Measurements from ENCODE around the gene DUSP8. TPM values are rescaled to one million over a fixed set of nuclear protein-coding genes. Genes with fewer than 3 reads are reported as not detected.
"Not testable (repeated sequence)": the region's sequence is repeated elsewhere in the genome, so short reads cannot be mapped to it uniquely, and the experiment has no call there.

Gene DUSP8
- total RNA-seq, 4 donors from 2014 or later = 13.3 to 31.8 (median 19.8) TPM

DNA sequence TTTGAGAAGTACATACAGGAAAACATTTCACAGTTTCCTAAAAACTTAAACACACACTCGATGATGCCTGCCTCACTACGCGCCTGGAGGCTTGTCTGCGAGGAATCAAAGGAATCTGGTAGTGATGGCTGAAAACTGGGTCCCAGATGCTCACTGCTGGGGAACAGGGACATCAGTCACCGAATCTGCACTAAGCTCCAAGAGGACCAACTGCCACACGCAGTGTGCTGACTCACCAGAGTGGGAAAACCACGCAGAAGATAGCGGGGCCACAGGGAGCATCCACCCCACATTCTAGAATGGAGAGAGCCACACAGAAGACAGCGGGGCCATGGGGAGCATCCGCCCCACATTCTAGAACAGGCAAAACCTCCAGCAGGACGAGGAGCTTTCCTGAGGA is 61.1 kb downstream of the DUSP8 start:
- no peaks in the 10 kb centered on the region for H3K27me3 ChIP-seq
- H3K36me3 ChIP-seq = no peaks in the 10 kb centered on the region
- intact Hi-C loops (cut with DNase I; ENCODE audit: low total_unique reads) (loop anchor here (10.0 kb wide), 1 partner anchor 206 kb away; the partner anchor contains the start of gene TOLLIP), in situ Hi-C loops (cut with MboI; ENCODE audit: low pct_ligation_motif_present in 1 of 4, low pct_unique_long_range_greater_than_20kb in 1 of 4, low sequenced_read_pairs in 3 of 4) (loop anchor here in 3 of 4 donors (25.0 kb wide), 3 partner anchors 224 to 624 kb away; partner anchors contain the start of gene MUC5B (in 2 of the 3))
- no peak overlapping the region for H3K27ac ChIP-seq
- WGBS, 2 donors (ENCODE audit: low coverage in 1 of 2) = 71% methylated on average over 11 of the region's 11 CpGs; no CpG with 5 or more reads in 1 of the 2 donors
- TF ChIP-seq CTCF (IDR thresholded peaks at IDR 0.05) (no peak), POLR2AphosphoS5 (IDR thresholded peaks at IDR 0.05) (no peak), EP300 (IDR thresholded peaks at IDR 0.05; ENCODE audit: low read depth) (no peak), POLR2A (IDR thresholded peaks at IDR 0.05) (no peak)
- DNase-seq = no peak
- no peaks in the 10 kb centered on the region for H3K9me3 ChIP-seq
- H3K4me3 ChIP-seq = no peak overlapping the region
- H3K4me1 ChIP-seq = peaks cover 14 to 59% (median 25%) of the 10 kb centered on the region in 4 donors

DNA sequence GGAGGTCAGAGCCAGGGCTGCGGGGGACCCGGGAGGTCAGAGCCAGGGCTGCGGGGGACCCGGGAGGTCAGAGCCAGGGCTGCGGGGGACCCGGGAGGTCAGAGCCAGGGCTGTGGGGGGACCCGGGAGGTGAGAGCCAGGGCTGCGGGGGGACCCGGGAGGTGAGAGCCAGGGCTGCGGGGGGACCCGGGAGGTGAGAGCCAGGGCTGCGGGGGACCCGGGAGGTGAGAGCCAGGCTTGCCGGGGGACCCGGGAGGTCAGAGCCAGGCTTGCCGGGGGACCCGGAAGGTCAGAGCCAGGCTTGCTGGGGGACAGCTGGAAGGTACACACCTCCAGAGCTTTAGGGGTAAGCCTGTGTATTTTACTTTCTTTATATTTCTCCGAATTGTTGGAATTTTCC is 61.7 kb downstream of the DUSP8 start:
- H3K27me3 ChIP-seq, H3K9me3 ChIP-seq, H3K27ac ChIP-seq, H3K36me3 ChIP-seq, H3K4me3 ChIP-seq, DNase-seq: not testable (repeated sequence)
- in situ Hi-C loops (cut with MboI; ENCODE audit: low pct_ligation_motif_present in 1 of 4, low pct_unique_long_range_greater_than_20kb in 1 of 4, low sequenced_read_pairs in 3 of 4) (loop anchor here in 3 of 4 donors (25.0 kb wide), 3 partner anchors 223 to 623 kb away; partner anchors contain the start of gene MUC5B (in 2 of the 3)), intact Hi-C loops (cut with DNase I; ENCODE audit: low total_unique reads) (loop anchor here (10.0 kb wide), 1 partner anchor 206 kb away; the partner anchor contains the start of gene TOLLIP)
- H3K4me1 ChIP-seq = peaks cover 12 to 53% (median 20%) of the 10 kb centered on the region in 4 donors
- 97 to 100% methylated on average over 1 to 10 of the region's 18 CpGs for WGBS, 2 donors (ENCODE audit: low coverage in 1 of 2)

GRCh38 chr11:1509626-1510255 is 62.3 kb downstream of the DUSP8 start:
- Histone ChIP-seq H3K27ac (no peak overlapping the region), H3K4me3 (no peak overlapping the region), H3K9me3 (no peaks in the 10 kb centered on the region), H3K36me3 (no peaks in the 10 kb centered on the region), H3K4me1 (peaks cover 8 to 47% (median 17%) of the 10 kb centered on the region in 4 donors), H3K27me3 (no peaks in the 10 kb centered on the region)
- no peak for TF ChIP-seq CTCF (IDR thresholded peaks at IDR 0.05)
- TF ChIP-seq POLR2AphosphoS5 (IDR thresholded peaks at IDR 0.05) = no peak
- TF ChIP-seq POLR2A (IDR thresholded peaks at IDR 0.05) = no peak
- TF ChIP-seq EP300 (IDR thresholded peaks at IDR 0.05; ENCODE audit: low read depth) = no peak
- DNase-seq = no peak
- in situ Hi-C loops (cut with MboI; ENCODE audit: low pct_ligation_motif_present in 1 of 4, low pct_unique_long_range_greater_than_20kb in 1 of 4, low sequenced_read_pairs in 3 of 4) = loop anchor here in 3 of 4 donors (25.0 kb wide), 3 partner anchors 222 to 622 kb away; partner anchors contain the start of gene MUC5B (in 2 of the 3)
- intact Hi-C loops (cut with DNase I; ENCODE audit: low total_unique reads) = loop anchor here (10.0 kb wide), 1 partner anchor 205 kb away; the partner anchor contains the start of gene TOLLIP
- WGBS, 2 donors (ENCODE audit: low coverage in 1 of 2) = 87 to 91% methylated on average over 2 to 12 of the region's 20 CpGs

DNA sequence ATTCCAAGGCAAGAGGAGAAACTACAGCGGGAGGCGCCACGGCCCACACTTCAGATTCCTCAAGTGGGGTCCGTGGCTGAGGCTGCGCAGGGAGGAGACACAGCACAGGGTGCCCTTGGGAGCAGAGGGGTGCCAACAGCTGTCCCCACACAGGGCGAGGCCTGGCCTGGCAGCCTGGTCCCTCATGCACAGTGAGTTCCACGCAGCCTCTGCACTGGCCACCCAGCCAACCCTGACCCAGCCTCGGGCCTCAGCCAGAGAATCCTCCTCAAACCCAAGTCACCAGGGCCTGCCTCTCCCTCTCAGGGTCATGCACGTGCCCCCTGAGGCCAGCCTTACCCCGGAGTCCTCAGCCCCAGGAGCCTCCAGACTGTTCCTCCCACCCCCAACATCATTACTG is 63.1 kb downstream of the DUSP8 start:
- WGBS, 2 donors (ENCODE audit: low coverage in 1 of 2) = 76% methylated on average over 10 of the region's 10 CpGs; no CpG with 5 or more reads in 1 of the 2 donors
- peak overlapping the region in 1 of 4 donors; percentile 17 for H3K27ac ChIP-seq
- H3K4me1 ChIP-seq = peaks cover 10 to 44% (median 13%) of the 10 kb centered on the region in 4 donors
- no peak overlapping the region for H3K4me3 ChIP-seq
- no peak for DNase-seq
- in situ Hi-C loops (cut with MboI; ENCODE audit: low pct_ligation_motif_present in 1 of 4, low pct_unique_long_range_greater_than_20kb in 1 of 4, low sequenced_read_pairs in 3 of 4) (loop anchor here in 3 of 4 donors (25.0 kb wide), 3 partner anchors 222 to 622 kb away; partner anchors contain the start of gene MUC5B (in 2 of the 3)), intact Hi-C loops (cut with DNase I; ENCODE audit: low total_unique reads) (no loop called here)
- no peaks in the 10 kb centered on the region for H3K27me3 ChIP-seq
- no peaks in the 10 kb centered on the region for H3K36me3 ChIP-seq
- no peaks in the 10 kb centered on the region for H3K9me3 ChIP-seq
- TF ChIP-seq EP300 (IDR thresholded peaks at IDR 0.05; ENCODE audit: low read depth) (no peak), CTCF (IDR thresholded peaks at IDR 0.05) (no peak), POLR2A (IDR thresholded peaks at IDR 0.05) (no peak), POLR2AphosphoS5 (IDR thresholded peaks at IDR 0.05) (no peak)
